Gastrocnemius medialis (tissue), 4 donors: ENCODE results near the gene MMP14. TPM values are rescaled to one million over a fixed set of nuclear protein-coding genes. Genes with fewer than 3 reads are reported as not detected.

Experiments used
- ATAC-seq, 2 donors: fragments of 150-250 bp; one replicate each; pipeline ENCODE4 v1.9.1; 2016
- DNase-seq, 2 donors: peaks; one replicate each; pipeline ENCODE4 v3.0.0-alpha.2; 2019
- H3K27ac ChIP-seq, 4 donors: fragments of 200-600 bp; sonication (generic); 1 replicate in 1 of 4; 2 replicates in 3 of 4; pipeline ENCODE4 v1.5.1; 2016 to 2018; ENCODE audit warnings: mild to moderate bottlenecking in 2 of 4, moderate library complexity in 1 of 4
- H3K27me3 ChIP-seq, 3 donors: fragments of 200-600 bp; sonication (generic) in 2 of 3; 1 replicate in 1 of 3; 2 replicates in 2 of 3; pipeline versions ENCODE4 v1.5.1 to v1.6.0; 2016 to 2019; ENCODE audit warnings: mild to moderate bottlenecking in 1 of 3, moderate library complexity in 1 of 3
- H3K36me3 ChIP-seq, 2 donors: fragments of 200-600 bp; sonication (generic) in 1 of 2; one replicate each; pipeline ENCODE4 v1.5.1; 2017 to 2018
- H3K4me1 ChIP-seq, 2 donors: fragments of 200-600 bp; sonication (generic) in 1 of 2; one replicate each; pipeline ENCODE4 v1.5.1; 2016 to 2017; ENCODE audit warnings: mild to moderate bottlenecking in 2 of 2
- H3K4me3 ChIP-seq, 4 donors: fragments of 200-600 bp; sonication (generic) in 3 of 4; 1 replicate in 1 of 4; 2 replicates in 3 of 4; pipeline ENCODE4 v1.5.1; 2016 to 2019; ENCODE audit warnings: mild to moderate bottlenecking in 2 of 4
- H3K9me3 ChIP-seq, 3 donors: fragments of 200-600 bp; sonication (generic) in 2 of 3; 1 replicate in 1 of 3; 2 replicates in 2 of 3; pipeline ENCODE4 v1.5.1; 2016 to 2019
- CTCF ChIP-seq, 5 experiments: fragments of 450-650 bp in 3 of 5; fragments of 200-600 bp in 2 of 5; sonication (generic) in 2 of 5; IDR thresholded peaks in 4 of 5; conservative IDR thresholded peaks in 1 of 5; 1 replicate in 4 of 5; 2 replicates in 1 of 5; pipeline ENCODE4 v1.5.1; 2016 to 2019; ENCODE audit warnings: antibody characterized with exemption in 5 of 5, mild to moderate bottlenecking in 3 of 5, moderate library complexity in 3 of 5
- POLR2A ChIP-seq, 2 donors: fragments of 450-650 bp; IDR thresholded peaks; one replicate each; pipeline ENCODE4 v1.6.1; 2017; ENCODE audit warnings: antibody characterized with exemption in 2 of 2, mild to moderate bottlenecking in 2 of 2, moderate library complexity in 2 of 2
- in situ Hi-C, 4 donors: fragments of 200-750 bp; cut with MboI; loops; one replicate each; pipeline versions ENCODE4 v1.15.0 to v1.8.0; 2017; ENCODE audit warnings: low sequenced_read_pairs in 4 of 4
- intact Hi-C: fragments of 100-400 bp; cut with DNase I; formaldehyde crosslinking; loops from one replicate; pipeline ENCODE4 v1.15.1; 2023; ENCODE audit warnings: low total_unique reads
- total RNA-seq, 4 donors: library from RNA; depleted of rRNA; stranded (reverse); fragments of >200 nt; gene quantifications; one replicate each; pipeline versions ENCODE4 v1.1.0 to v1.2.3, GENCODE V29; 2016

The MMP14 gene
- total RNA-seq, 4 donors from 2014 or later, result 14.9 to 29.7 (median 20.8) TPM

GRCh38 chr14:22838631-22839041 is 2.3 kb downstream of the MMP14 start:
- peaks cover 9 to 12% (median 9%) of the 10 kb centered on the region in 3 donors for H3K27me3 ChIP-seq
- TF ChIP-seq CTCF (IDR thresholded peaks at IDR 0.05 in 4 of 5, conservative IDR thresholded peaks at IDR 0.05 in 1 of 5) (no peak), POLR2A (IDR thresholded peaks at IDR 0.05) (no peak)
- peak overlapping the region; percentile 71 to 78 (median 72) for H3K4me3 ChIP-seq
- in situ Hi-C loops (no loop called here), intact Hi-C loops (loop anchor here (1.0 to 5.0 kb wide), 2 partner anchors 10 to 79 kb away; partner anchors contain the start of gene RBM23)
- peaks cover 0 to 13% of the 10 kb centered on the region in 2 donors for H3K36me3 ChIP-seq
- H3K27ac ChIP-seq, result peak overlapping the region; percentile 75 to 84 (median 80)
- DNase-seq (no peak), ATAC-seq (peak in 1 of 2 donors; percentile 12)
- H3K9me3 ChIP-seq, result no peaks in the 10 kb centered on the region
- H3K4me1 ChIP-seq, result peaks cover 0 to 11% of the 10 kb centered on the region in 2 donors

GRCh38 chr14:22839159-22839779 is 2.9 kb downstream of the MMP14 start:
- peak overlapping the region; percentile 75 to 84 (median 80) for H3K27ac ChIP-seq
- H3K36me3 ChIP-seq, result peaks cover 0 to 7% of the 10 kb centered on the region in 2 donors
- H3K9me3 ChIP-seq, result no peaks in the 10 kb centered on the region
- H3K4me3 ChIP-seq, result peak overlapping the region; percentile 71 to 78 (median 72)
- DNase-seq (peak in 1 of 2 donors; percentile 69), ATAC-seq (peak; percentile 8 to 19)
- intact Hi-C loops (loop anchor here (5.0 kb wide), 1 partner anchor 78 kb away; the partner anchor contains the start of gene RBM23), in situ Hi-C loops (no loop called here)
- H3K27me3 ChIP-seq, result peaks cover 9 to 12% (median 9%) of the 10 kb centered on the region in 3 donors
- H3K4me1 ChIP-seq, result peaks cover 0 to 11% of the 10 kb centered on the region in 2 donors
- TF ChIP-seq CTCF (IDR thresholded peaks at IDR 0.05 in 4 of 5, conservative IDR thresholded peaks at IDR 0.05 in 1 of 5), result no peak
- TF ChIP-seq POLR2A (IDR thresholded peaks at IDR 0.05), result no peak

- DNase-seq, result no peak
- intact Hi-C loops (no loop called here), in situ Hi-C loops (no loop called here)
- Histone ChIP-seq H3K4me1 (peaks cover 0 to 8% of the 10 kb centered on the region in 2 donors), H3K27ac (no peak overlapping the region), H3K4me3 (no peak overlapping the region), H3K27me3 (peaks cover 9 to 12% (median 9%) of the 10 kb centered on the region in 3 donors), H3K9me3 (no peaks in the 10 kb centered on the region), H3K36me3 (peaks cover 0 to 5% of the 10 kb centered on the region in 2 donors)
- TF ChIP-seq POLR2A (IDR thresholded peaks at IDR 0.05), result no peak
- TF ChIP-seq CTCF (IDR thresholded peaks at IDR 0.05 in 4 of 5, conservative IDR thresholded peaks at IDR 0.05 in 1 of 5), result no peak
- no peak for ATAC-seq
Observed at GRCh38 chr14:22841311-22841710, 4.9 kb downstream of the MMP14 start.

- intact Hi-C loops (no loop called here), in situ Hi-C loops (no loop called here)
- Histone ChIP-seq H3K36me3 (peaks cover 0 to 5% of the 10 kb centered on the region in 2 donors), H3K27me3 (peaks cover 9 to 12% (median 9%) of the 10 kb centered on the region in 3 donors), H3K27ac (no peak overlapping the region), H3K4me3 (no peak overlapping the region), H3K4me1 (peaks cover 0 to 5% of the 10 kb centered on the region in 2 donors), H3K9me3 (no peaks in the 10 kb centered on the region)
- TF ChIP-seq POLR2A (IDR thresholded peaks at IDR 0.05) (no peak), CTCF (IDR thresholded peaks at IDR 0.05 in 4 of 5, conservative IDR thresholded peaks at IDR 0.05 in 1 of 5) (no peak)
- no peak for DNase-seq
- no peak for ATAC-seq
Observed at GRCh38 chr14:22841769-22842168, 5.4 kb downstream of the MMP14 start.
